GM21390 (cell line): ENCODE results near the gene CHD1L.
"Not testable (repeated sequence)": the region's sequence is repeated elsewhere in the genome, so short reads cannot be mapped to it uniquely, and the experiment has no call there.

ENCODE experiments used
- ATAC-seq: cut with Tn5 transposase; IDR thresholded peaks from one replicate; pipeline ENCODE4 v1.9.1; 2021; ENCODE audit not compliant: unreplicated experiment

The CHD1L gene

GRCh38 chr1:147264158-147264768 lies 21.8 kb downstream of the CHD1L start:
- ATAC-seq, result no peak

GRCh38 chr1:147266381-147266780 lies 23.9 kb downstream of the CHD1L start:
- ATAC-seq, result no peak

- ATAC-seq, result no peak
Observed at GRCh38 chr1:147267711-147268110, 25.2 kb downstream of the CHD1L start.

- ATAC-seq, result no peak
Observed at GRCh38 chr1:147270721-147271120, 28.2 kb downstream of the CHD1L start.

- no peak for ATAC-seq
Observed at GRCh38 chr1:147272042-147272441, 29.6 kb downstream of the CHD1L start.

GRCh38 chr1:147273409-147274336 lies 31.2 kb downstream of the CHD1L start:
- ATAC-seq, result no peak

GRCh38 chr1:147281950-147282349 lies 39.5 kb downstream of the CHD1L start:
- ATAC-seq, result no peak

GRCh38 chr1:147283011-147283410 lies 40.5 kb downstream of the CHD1L start:
- no peak for ATAC-seq

GRCh38 chr1:147287133-147287865 lies 44.8 kb downstream of the CHD1L start:
- ATAC-seq, result no peak

- ATAC-seq, result no peak
Observed at GRCh38 chr1:147292012-147292411, 49.5 kb downstream of the CHD1L start.

- no peak for ATAC-seq
Observed at GRCh38 chr1:147292631-147293251, 50.3 kb downstream of the CHD1L start.

GRCh38 chr1:147297438-147297837 lies 55.0 kb downstream of the CHD1L start:
- ATAC-seq, result no peak

GRCh38 chr1:147305803-147306202 lies 63.3 kb downstream of the CHD1L start:
- not testable (repeated sequence) for ATAC-seq

- ATAC-seq, result no peak
Observed at GRCh38 chr1:147316968-147317367, 74.5 kb downstream of the CHD1L start.

- not testable (repeated sequence) for ATAC-seq
Observed at GRCh38 chr1:147326933-147327687, 84.6 kb downstream of the CHD1L start.

GRCh38 chr1:147334292-147334691 lies 91.8 kb downstream of the CHD1L start:
- ATAC-seq, result no peak

- ATAC-seq, result no peak
Observed at GRCh38 chr1:147336291-147336690, 93.8 kb downstream of the CHD1L start.

- ATAC-seq, result no peak
Observed at GRCh38 chr1:147337040-147337630, 94.7 kb downstream of the CHD1L start.

- ATAC-seq, result no peak
Observed at GRCh38 chr1:147338571-147338970, 96.1 kb downstream of the CHD1L start.

- ATAC-seq, result no peak
Observed at GRCh38 chr1:147341246-147341645, 98.8 kb downstream of the CHD1L start.
